Measurements from ENCODE around the gene LRRN2.
"Not testable (repeated sequence)": the region's sequence is repeated elsewhere in the genome, so short reads cannot be mapped to it uniquely, and the experiment has no call there.

The LRRN2 gene

GRCh38 chr1:204658295-204658694 is 27.2 kb downstream of the LRRN2 start:
- DNase-seq: no peak

GRCh38 chr1:204653590-204654340 is 31.8 kb downstream of the LRRN2 start:
- no peak for DNase-seq

- no peak for DNase-seq
Observed at GRCh38 chr1:204652497-204652896, 33.0 kb downstream of the LRRN2 start.

DNA sequence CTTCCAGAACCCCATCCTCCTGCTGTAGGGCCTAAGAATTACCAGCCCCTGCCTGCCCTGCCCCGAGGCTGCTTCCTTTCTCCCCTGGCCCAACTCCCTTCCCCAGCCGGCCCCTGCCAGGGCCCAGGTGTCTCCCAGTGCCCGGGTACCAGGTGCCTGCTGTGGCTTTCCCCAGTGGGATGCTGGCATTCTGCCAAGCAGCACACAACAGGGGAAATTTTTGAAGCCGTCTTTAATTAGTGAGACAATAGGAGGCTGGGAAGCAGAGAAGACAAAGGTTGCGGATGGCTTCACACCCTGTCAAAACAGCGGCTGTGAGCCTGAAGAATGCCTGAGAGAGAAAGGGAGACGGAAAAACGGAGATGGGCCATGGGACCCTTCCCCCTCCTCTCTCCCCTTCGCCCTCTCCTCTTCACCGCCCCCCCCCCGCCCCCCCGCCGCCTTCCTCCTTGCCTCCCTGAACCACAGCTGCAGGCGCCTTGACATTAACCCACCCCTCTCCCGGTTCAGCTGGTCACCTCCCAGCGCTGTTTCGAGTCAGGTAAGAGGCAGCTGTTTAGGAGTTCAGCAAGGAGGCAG is 33.6 kb downstream of the LRRN2 start:
- no peak for DNase-seq

DNA sequence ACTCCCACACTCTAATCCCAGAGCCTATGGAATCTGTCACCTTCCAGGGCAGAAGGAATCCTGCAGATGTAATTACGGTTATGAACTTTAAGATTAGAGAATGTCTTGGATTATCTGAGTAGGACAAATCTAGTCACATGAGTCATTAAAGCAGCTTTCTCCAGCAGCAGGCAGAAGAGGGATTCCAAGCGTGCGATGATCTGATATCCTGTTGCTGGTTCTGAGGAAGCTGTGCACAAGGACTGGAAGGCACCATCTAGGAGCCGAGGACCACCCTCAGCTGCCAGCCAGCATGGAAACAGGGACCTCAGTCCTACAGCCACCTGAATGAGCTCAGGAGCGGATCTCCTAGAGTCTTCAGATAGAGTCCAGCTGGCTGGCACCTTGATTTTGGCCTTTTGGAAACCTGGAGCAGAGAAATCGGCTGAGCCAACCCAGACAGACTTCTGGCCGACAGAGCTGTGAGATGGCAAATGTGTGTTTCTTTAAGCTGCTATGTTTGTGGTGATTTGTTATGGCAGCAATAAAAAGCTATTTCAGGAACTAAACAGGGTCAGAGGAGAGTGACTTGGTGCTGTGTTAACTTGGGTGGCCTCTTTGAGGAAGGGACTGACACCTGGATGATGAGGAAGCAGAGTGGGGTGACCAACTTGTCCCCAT is 34.5 kb downstream of the LRRN2 start:
- no peak for DNase-seq

GRCh38 chr1:204649721-204650521 is 35.6 kb downstream of the LRRN2 start:
- DNase-seq: no peak

- no peak for DNase-seq
Observed at GRCh38 chr1:204648576-204648975, 37.0 kb downstream of the LRRN2 start.

DNA sequence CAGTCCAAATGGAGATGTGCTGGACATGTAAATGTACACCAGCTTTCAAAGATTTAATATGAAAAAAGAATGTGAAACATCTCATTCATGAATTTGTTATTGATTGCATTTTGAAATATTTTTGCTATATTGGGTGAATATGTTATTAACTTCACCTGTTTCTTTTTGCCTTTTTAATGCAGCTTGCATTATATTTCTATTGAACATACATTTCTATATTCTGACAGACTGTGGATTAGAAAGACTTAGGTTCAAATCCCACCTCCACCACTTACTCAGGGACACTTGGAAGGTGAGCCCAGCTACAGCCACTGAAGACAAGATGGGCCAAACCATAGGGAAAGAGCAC is 37.8 kb downstream of the LRRN2 start:
- DNase-seq: no peak

- DNase-seq: no peak
Observed at GRCh38 chr1:204647114-204647804, 38.3 kb downstream of the LRRN2 start.

- DNase-seq: no peak
Observed at GRCh38 chr1:204645666-204646065, 39.9 kb downstream of the LRRN2 start.

DNA sequence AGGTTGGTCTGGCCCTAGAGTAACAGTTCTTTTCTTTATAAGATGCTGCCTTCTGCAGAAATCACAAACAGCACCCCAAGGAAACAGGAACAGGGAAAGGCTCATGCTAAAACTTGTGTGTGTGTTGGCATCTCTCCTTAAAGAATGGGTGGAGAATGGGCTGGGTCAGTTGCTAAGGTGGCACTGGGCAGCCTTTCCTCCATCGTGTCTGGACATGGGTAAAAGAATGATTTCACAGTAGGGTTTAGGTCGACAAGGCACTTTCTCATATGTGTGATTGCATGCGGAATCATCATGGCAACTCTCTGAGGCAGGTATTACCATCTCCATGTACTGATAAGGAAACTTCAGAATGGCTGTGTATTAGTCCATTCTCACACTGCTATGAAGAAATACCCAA is 40.3 kb downstream of the LRRN2 start:
- no peak for DNase-seq

DNA sequence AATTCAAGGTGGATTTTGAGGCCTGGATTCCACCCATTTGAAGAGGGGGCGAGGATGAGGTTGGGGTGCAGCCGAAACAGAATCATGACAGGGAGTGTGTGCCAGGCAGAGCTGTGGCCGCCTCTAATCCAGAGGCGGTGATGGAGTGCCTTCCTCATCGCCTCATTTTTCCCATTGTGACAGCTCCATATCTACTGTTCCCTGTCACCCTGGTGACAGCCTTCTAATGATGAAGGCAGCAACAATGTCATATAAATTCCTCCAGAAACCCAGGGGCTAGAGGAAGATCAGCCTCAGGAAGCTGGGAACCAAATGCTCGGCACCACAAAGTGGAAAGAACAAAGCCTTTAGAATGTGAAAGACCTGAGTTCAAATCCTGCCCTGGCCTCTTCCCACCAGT is 42.0 kb downstream of the LRRN2 start:
- DNase-seq: no peak

DNA sequence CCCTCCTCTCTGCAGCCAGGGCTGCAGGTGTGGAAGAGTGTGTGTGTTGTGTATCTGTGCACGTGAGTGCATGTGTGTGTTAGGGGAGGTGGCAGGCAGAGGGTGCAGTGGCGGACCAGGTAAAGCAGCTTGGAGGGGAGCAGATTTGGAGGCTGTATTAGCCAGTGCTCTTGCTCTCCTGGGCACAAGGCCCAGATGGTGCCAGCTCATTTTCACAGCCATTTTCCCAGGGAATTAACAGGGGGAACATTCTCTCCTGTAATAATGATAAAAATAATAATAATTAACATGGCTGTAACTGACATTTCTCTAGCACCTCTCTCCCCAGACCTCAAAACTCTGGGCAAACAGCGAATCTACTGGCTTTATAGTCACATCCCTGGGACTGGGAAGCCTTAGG is 43.6 kb downstream of the LRRN2 start:
- DNase-seq: no peak

- no peak for DNase-seq
Observed at GRCh38 chr1:204641455-204641854, 44.1 kb downstream of the LRRN2 start.

DNA sequence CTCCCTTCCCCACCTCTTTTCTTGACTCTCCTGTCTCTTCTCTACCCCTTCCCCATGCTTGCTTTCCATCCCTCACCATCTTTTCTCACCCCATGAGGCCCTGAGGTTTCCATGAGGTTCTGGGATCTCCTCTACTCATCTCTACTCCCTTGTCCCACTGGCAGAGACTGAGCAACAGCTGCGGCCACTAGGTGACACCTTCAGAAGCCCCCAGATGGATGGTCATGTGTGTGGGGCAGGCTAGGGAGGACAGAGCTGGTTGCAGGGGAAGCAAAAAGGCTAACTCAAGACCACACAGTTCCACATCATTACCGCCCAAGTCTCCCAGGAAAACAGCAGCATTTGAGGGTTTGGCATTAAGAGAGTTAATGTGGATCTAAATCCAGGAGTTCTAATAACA is 45.0 kb downstream of the LRRN2 start:
- no peak for DNase-seq

DNA sequence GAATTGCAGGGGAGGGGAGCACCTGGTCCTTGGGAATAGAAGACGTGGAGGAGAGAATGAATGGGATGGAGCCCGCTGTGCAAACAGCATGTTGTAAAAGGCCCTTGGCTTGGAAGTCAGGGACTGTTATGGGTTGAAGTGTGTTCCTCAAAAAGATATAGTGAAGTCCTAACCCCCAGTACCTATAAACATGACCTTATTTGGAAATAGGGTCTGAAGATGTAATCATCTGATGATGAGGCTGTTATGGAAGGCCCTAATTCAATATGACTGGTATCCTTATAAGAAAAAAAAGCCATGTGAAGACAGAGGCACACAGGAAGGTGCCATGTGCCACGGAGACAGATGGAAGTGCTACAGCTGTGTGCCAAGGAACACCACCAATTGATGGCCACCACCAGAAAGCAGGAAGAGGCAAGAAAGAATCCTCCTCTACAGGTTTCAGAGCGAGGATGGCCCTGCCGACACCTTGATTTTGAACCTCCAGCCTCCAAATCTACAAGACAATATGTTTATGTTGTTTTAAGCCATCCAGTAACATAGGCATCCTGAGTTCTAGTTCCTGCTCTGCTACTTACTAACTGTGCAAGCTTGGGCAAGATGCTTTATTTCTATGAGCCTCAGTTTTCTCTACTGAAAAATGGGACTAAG is 51.2 kb downstream of the LRRN2 start:
- DNase-seq: no peak

DNA sequence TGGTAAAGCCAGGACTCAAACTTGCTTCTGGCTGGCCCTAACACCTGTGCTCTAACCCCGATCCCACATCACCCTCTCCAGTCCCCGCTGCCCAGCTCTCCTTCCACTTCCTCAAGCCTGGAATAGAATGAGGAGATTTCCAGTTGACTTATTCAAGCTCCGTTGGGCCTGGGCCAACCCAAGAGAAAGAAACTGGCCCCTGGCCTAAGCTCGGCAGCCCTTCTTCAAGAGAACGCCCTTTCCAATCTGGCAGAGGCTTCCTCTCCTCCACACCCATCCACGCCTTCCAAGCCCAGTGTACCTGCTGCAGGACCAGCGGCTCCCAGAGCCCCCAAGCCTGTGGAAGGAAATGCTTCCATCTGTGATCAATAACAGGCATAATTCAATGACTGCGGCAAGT is 51.9 kb downstream of the LRRN2 start:
- DNase-seq: no peak

GRCh38 chr1:204630132-204630905 is 55.2 kb downstream of the LRRN2 start:
- DNase-seq: no peak

GRCh38 chr1:204629459-204629858 is 56.1 kb downstream of the LRRN2 start:
- DNase-seq: not testable (repeated sequence)

- no peak for DNase-seq
Observed at GRCh38 chr1:204628868-204629267, 56.7 kb downstream of the LRRN2 start.

GRCh38 chr1:204627436-204627835 is 58.1 kb downstream of the LRRN2 start:
- DNase-seq: no peak

- DNase-seq: no peak
Observed at GRCh38 chr1:204626381-204626780, 59.2 kb downstream of the LRRN2 start.

Data from NK-92 treated with Interleukin-12 subunit alpha and Interleukin-12 subunit beta, amount 100 ng/mL, for 24 hours (cell line).